ENCODE data around the gene HYI. TPM values are rescaled to one million over a fixed set of nuclear protein-coding genes. Genes with fewer than 3 reads are reported as not detected.

The HYI gene
- total and polyA plus RNA-seq, 4 donors = 26.9 to 34.9 (median 29.8) TPM

DNA sequence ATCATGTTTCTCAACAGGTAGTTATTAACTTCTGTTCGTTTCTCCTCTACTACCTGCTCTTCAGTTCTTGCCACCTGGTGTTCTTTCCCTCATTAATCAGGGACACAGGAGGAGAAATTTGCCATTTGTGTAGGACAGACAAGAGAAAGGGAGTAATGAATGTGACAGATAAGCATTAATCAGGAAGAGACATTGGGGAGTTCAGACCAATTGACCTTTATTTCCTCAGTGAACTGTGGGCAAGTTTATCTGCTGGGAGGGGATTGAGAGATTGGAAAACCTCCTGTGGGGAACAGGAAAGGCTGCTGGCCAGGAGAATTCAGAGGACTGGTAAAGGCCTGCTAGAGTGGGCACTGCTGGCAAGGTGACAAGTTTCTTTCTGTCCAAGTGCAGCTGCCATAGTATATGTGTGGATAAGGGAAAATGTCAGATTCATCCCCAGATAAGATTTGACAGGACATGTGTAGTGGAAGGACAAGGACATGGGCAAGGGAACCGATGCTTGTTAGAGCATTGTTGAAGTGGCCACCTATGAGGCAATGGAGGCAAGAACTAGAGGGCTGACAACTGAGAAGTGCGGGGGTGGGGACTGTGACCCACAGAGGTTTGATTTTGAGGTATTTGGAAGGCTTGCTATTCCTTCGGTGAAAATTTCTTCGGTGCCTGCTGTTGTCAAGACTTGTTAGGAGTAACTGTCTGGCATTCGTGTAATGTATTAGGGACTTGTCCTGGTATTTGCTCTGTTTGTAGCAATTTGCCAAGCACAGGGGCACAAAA lies 51.5 kb downstream of the HYI start:
- Histone ChIP-seq H3K27me3 (ENCODE audit: control insufficient read depth in 4 of 4, insufficient read depth in 4 of 4, low read length in 3 of 4) (no peaks in the 10 kb centered on the region), H3K36me3 (ENCODE audit: control insufficient read depth in 4 of 4, insufficient read depth in 3 of 4, low read depth in 1 of 4, low read length in 3 of 4) (peaks cover 6 to 30% (median 16%) of the 10 kb centered on the region in 4 donors)
- DNase-seq (ENCODE audit: low spot score) = no peak

More for the DNA sequence above, 51.5 kb downstream of the HYI start:
- TF ChIP-seq HNF4G (IDR thresholded peaks at IDR 0.05) (no peak), FOXA2 (IDR thresholded peaks at IDR 0.05) (no peak), JUND (IDR thresholded peaks at IDR 0.05) (no peak), SP1 (IDR thresholded peaks at IDR 0.05) (no peak), EGR1 (IDR thresholded peaks at IDR 0.05; ENCODE audit: low read depth in 2 of 2) (no peak), GABPA (IDR thresholded peaks at IDR 0.05 in 1 of 2, conservative IDR thresholded peaks at IDR 0.05 in 1 of 2) (no peak), RAD21 (IDR thresholded peaks at IDR 0.05) (no peak)
- TF ChIP-seq, protein P1, sequence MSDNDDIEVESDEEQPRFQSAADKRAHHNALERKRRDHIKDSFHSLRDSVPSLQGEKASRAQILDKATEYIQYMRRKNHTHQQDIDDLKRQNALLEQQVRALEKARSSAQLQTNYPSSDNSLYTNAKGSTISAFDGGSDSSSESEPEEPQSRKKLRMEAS (IDR thresholded peaks at IDR 0.05) = no peak
- 95% methylated on average over 6 of the region's 6 CpGs for WGBS
- no peak overlapping the region for H3K4me3 ChIP-seq (ENCODE audit: low read depth in 1 of 3, low read length in 3 of 3)
- no peak overlapping the region for H3K27ac ChIP-seq (ENCODE audit: low read depth in 1 of 2, low read length in 2 of 2)
- no peaks in the 10 kb centered on the region for H3K4me1 ChIP-seq (ENCODE audit: control insufficient read depth in 4 of 4, insufficient read depth in 4 of 4, low read length in 3 of 4)
- H3K9me3 ChIP-seq (ENCODE audit: control insufficient read depth in 4 of 4, low read length in 3 of 4) = no peaks in the 10 kb centered on the region
- H3K9ac ChIP-seq (ENCODE audit: low read depth in 1 of 2, low read length in 2 of 2) = no peak overlapping the region

Small RNAs within 50 kb of the gene (small RNA-seq; reads per million reads assigned to genes)
- gene MIR6735 = not detected

Other genes starting within 250 kb of the HYI start
- 1 to 10 TPM in 1 of 2 donors, under 1 TPM in 1; 0.61 to 1.0 TPM for gene TMEM125, start 183.9 kb downstream of the HYI start, total RNA-seq
- gene TMEM125, start 183.9 kb downstream of the HYI start, polyA plus RNA-seq = under 1 TPM; 0.21 to 0.76 TPM
- gene C1orf210, start 168.3 kb downstream of the HYI start, total RNA-seq = 1 to 10 TPM in 1 of 2 donors, under 1 TPM in 1; 0.75 to 5.0 TPM
- gene C1orf210, start 168.3 kb downstream of the HYI start, polyA plus RNA-seq = 1 to 10 TPM in 1 of 2 donors, under 1 TPM in 1; 0.80 to 1.7 TPM
- 10 to 100 TPM; 10.4 to 17.6 TPM for gene TIE1, start 152.9 kb downstream of the HYI start, total RNA-seq
- gene TIE1, start 152.9 kb downstream of the HYI start, polyA plus RNA-seq = 1 to 10 TPM; 3.6 to 7.3 TPM
- gene MPL, start 116.1 kb downstream of the HYI start, total RNA-seq = 1 to 10 TPM in 1 of 2 donors, not detected in 1; 1.0 TPM
- gene MPL, start 116.1 kb downstream of the HYI start, polyA plus RNA-seq = under 1 TPM in 1 of 2 donors, not detected in 1; 0.03 TPM
- gene CDC20, start 95.0 kb downstream of the HYI start, total RNA-seq = 10 to 100 TPM in 1 of 2 donors, under 1 TPM in 1; 0.25 to 73.4 TPM
- gene CDC20, start 95.0 kb downstream of the HYI start, polyA plus RNA-seq = 1 to 10 TPM; 2.0 to 4.9 TPM
- gene ELOVL1, start 85.9 kb downstream of the HYI start, total RNA-seq = 10 to 100 TPM; 12.8 to 50.3 TPM
- gene ELOVL1, start 85.9 kb downstream of the HYI start, polyA plus RNA-seq = 10 to 100 TPM; 25.2 to 45.4 TPM
- gene MED8, start 64.1 kb downstream of the HYI start, total RNA-seq = 10 to 100 TPM; 26.2 to 37.6 TPM
- gene MED8, start 64.1 kb downstream of the HYI start, polyA plus RNA-seq = 10 to 100 TPM; 26.6 to 31.6 TPM
- gene SZT2, start 64.0 kb downstream of the HYI start, total RNA-seq = 10 to 100 TPM; 18.4 to 31.0 TPM
- 1 to 10 TPM; 4.8 to 5.4 TPM for gene SZT2, start 64.0 kb downstream of the HYI start, polyA plus RNA-seq
- 100 to 1,000 TPM in 1 of 2 donors, 10 to 100 TPM in 1; 61.7 to 241 TPM for gene PTPRF, start 77.0 kb upstream of the HYI start, total RNA-seq
- gene PTPRF, start 77.0 kb upstream of the HYI start, polyA plus RNA-seq = 100 to 1,000 TPM in 1 of 2 donors, 10 to 100 TPM in 1; 41.2 to 110 TPM
- gene KDM4A, start 196.2 kb upstream of the HYI start, total RNA-seq = 10 to 100 TPM; 15.2 to 25.0 TPM
- gene KDM4A, start 196.2 kb upstream of the HYI start, polyA plus RNA-seq = 1 to 10 TPM; 5.5 to 9.7 TPM

Measured in liver (tissue), 10 donors.